ENCODE measurements around the gene MTA2.
A peak's percentile ranks its signal among the peaks of the same experiment; 100 is the strongest.

- TF ChIP-seq CTCF (IDR thresholded peaks at IDR 0.05) (no peak), POLR2A (IDR thresholded peaks at IDR 0.05) (peak; percentile 11 to 53), EP300 (IDR thresholded peaks at IDR 0.05) (no peak)
Observed at GRCh38 chr11:62573592-62574362, 27.9 kb downstream of the MTA2 start, which contains the start of gene EEF1G.

All from suprapubic skin (tissue), 3 donors.